Keratinocyte (primary cell): ENCODE measurements around the gene MAPK13. TPM values are rescaled to one million over a fixed set of nuclear protein-coding genes. Genes with fewer than 3 reads are reported as not detected.

Source experiments
- DNase-seq: peaks from one replicate; pipeline ENCODE4 v3.0.0-alpha.2; 2011; ENCODE audit warnings: low read depth, missing footprints, low spot score
- FAIRE-seq: peaks from 2 replicates; lab custom pipeline; 2011; peaks lifted over from hg19 to GRCh38; lab: Jason Lieb, UNC
- H2AFZ ChIP-seq: 2 replicates; pipeline ENCODE4 v1.6.0; 2012; ENCODE audit warnings: low read length, control low read depth, inconsistent platforms; ENCODE audit not compliant: control insufficient read depth
- H3K27ac ChIP-seq: 2 replicates; pipeline ENCODE4 v1.5.1; 2011; ENCODE audit warnings: low read length; ENCODE audit not compliant: control insufficient read depth, insufficient read depth
- H3K27me3 ChIP-seq: 3 replicates; pipeline ENCODE4 v1.6.0; 2011; ENCODE audit warnings: low read length; ENCODE audit not compliant: control insufficient read depth, insufficient read depth; ENCODE audit errors: extremely low read depth
- H3K36me3 ChIP-seq, 2 experiments: 2 replicates in 1 of 2; 3 replicates in 1 of 2; pipeline ENCODE4 v1.5.1; 2011; ENCODE audit warnings: low read length in 2 of 2, mild to moderate bottlenecking in 1 of 2; ENCODE audit not compliant: control insufficient read depth in 2 of 2, insufficient read depth in 2 of 2; ENCODE audit errors: extremely low read depth in 1 of 2
- H3K4me1 ChIP-seq: 3 replicates; pipeline ENCODE4 v1.5.1; 2011; ENCODE audit warnings: low read length; ENCODE audit not compliant: control insufficient read depth, insufficient read depth; ENCODE audit errors: extremely low read depth
- H3K4me2 ChIP-seq: 3 replicates; pipeline ENCODE4 v1.6.0; 2011; ENCODE audit warnings: low read depth, low read length; ENCODE audit not compliant: control insufficient read depth, insufficient read depth; ENCODE audit errors: extremely low read depth
- H3K4me3 ChIP-seq, 3 experiments: fragments of 200-600 bp in 1 of 3; sonication (generic) in 1 of 3; 2 replicates in 2 of 3; 3 replicates in 1 of 3; pipeline ENCODE4 v1.5.1; 2011 to 2016; ENCODE audit warnings: low read length in 3 of 3, mild to moderate bottlenecking in 3 of 3, control low read depth in 2 of 3, inconsistent platforms in 1 of 3, low read depth in 1 of 3, mixed read lengths in 1 of 3, mixed run types in 1 of 3, moderate library complexity in 1 of 3; ENCODE audit not compliant: control insufficient read depth in 2 of 3, insufficient read depth in 2 of 3; ENCODE audit errors: extremely low read depth in 1 of 3
- H3K79me2 ChIP-seq: 2 replicates; pipeline ENCODE4 v1.6.0; 2012; ENCODE audit warnings: low read length; ENCODE audit not compliant: control insufficient read depth, insufficient read depth
- H3K9ac ChIP-seq: 3 replicates; pipeline ENCODE4 v1.6.0; 2011; ENCODE audit warnings: low read length; ENCODE audit not compliant: control insufficient read depth, insufficient read depth; ENCODE audit errors: extremely low read depth
- H3K9me1 ChIP-seq: 3 replicates; pipeline ENCODE4 v1.6.0; 2011; ENCODE audit warnings: low read length; ENCODE audit not compliant: control insufficient read depth, insufficient read depth; ENCODE audit errors: extremely low read depth
- H3K9me3 ChIP-seq: 2 replicates; pipeline ENCODE4 v1.5.1; 2012; ENCODE audit warnings: low read depth, low read length; ENCODE audit not compliant: control insufficient read depth
- H4K20me1 ChIP-seq: 3 replicates; pipeline ENCODE4 v1.6.0; 2011; ENCODE audit warnings: low read length; ENCODE audit not compliant: control insufficient read depth, insufficient read depth; ENCODE audit errors: extremely low read depth
- CTCF ChIP-seq, 3 experiments: IDR thresholded peaks in 1 of 3; conservative IDR thresholded peaks in 1 of 3; optimal IDR thresholded peaks in 1 of 3; 2 replicates in 2 of 3; 3 replicates in 1 of 3; pipeline versions ENCODE3 to v1.5.1; 2011; ENCODE audit warnings: low read length in 3 of 3, mild to moderate bottlenecking in 3 of 3, moderate library complexity in 2 of 3, control low read depth in 1 of 3, inconsistent platforms in 1 of 3; ENCODE audit not compliant: insufficient read depth in 2 of 3; ENCODE audit errors: extremely low read depth in 1 of 3
- EZH2 ChIP-seq: IDR thresholded peaks from one replicate; pipeline ENCODE4 v1.6.1; 2012; ENCODE audit warnings: inconsistent platforms, mild to moderate bottlenecking, low read length, moderate library complexity
- dilution Hi-C: fragments of 300-500 bp; cut with MboI; formaldehyde crosslinking; loops from one replicate; pipeline ENCODE4 v1.7.0; 2020; ENCODE audit warnings: low sequenced_read_pairs; ENCODE audit not compliant: extremely low pct_ligation_motif_present
- polyA plus RNA-seq, 5 experiments: library from polyadenylated mRNA; depleted of rRNA in 3 of 5; stranded (reverse) in 3 of 5; stranded (forward) in 1 of 5; unstranded in 1 of 5; fragments of >200 nt; gene quantifications; 1 replicate in 1 of 5; 2 replicates in 3 of 5; 3 replicates in 1 of 5; pipeline versions ENCODE4 v1.2.1 to v1.2.3, GENCODE V29; 2011 to 2012; ENCODE audit warnings: missing spikeins in 2 of 5, low read depth in 1 of 5, low replicate concordance in 1 of 5

The MAPK13 gene
- polyA plus RNA-seq, 1 donor (not counting 4 experiments of a cell fraction or from before 2014, with no cell fraction given): 19.3 TPM

- no peak overlapping the region for H2AFZ ChIP-seq
- H3K27me3 ChIP-seq: no peaks in the 10 kb centered on the region
- H3K9me3 ChIP-seq: no peaks in the 10 kb centered on the region
- dilution Hi-C loops: no loop called here
- no peak overlapping the region for H3K4me2 ChIP-seq
- TF ChIP-seq CTCF (optimal IDR thresholded peaks at IDR 0.05 in 1 of 3, IDR thresholded peaks at IDR 0.05 in 1 of 3, conservative IDR thresholded peaks at IDR 0.05 in 1 of 3; ENCODE audit: extremely low read depth in 1 of 3, insufficient read depth in 2 of 3, low read length in 3 of 3): no peak
- no peak for TF ChIP-seq EZH2
- H3K9ac ChIP-seq: no peak overlapping the region
- no peak overlapping the region for H3K27ac ChIP-seq
- no peaks in the 10 kb centered on the region for H3K9me1 ChIP-seq
- no peak for DNase-seq
- no peaks in the 10 kb centered on the region for H3K79me2 ChIP-seq
- H3K4me3 ChIP-seq: no peak overlapping the region
- peaks cover 0 to 27% of the 10 kb centered on the region in 2 experiments for H3K36me3 ChIP-seq
- no peak for FAIRE-seq
- H4K20me1 ChIP-seq: no peaks in the 10 kb centered on the region
- H3K4me1 ChIP-seq: peaks cover 18% of the 10 kb centered on the region
These were observed 5.7 kb downstream of the MAPK13 start for GRCh38 chr6:36136034-36136433.

GRCh38 chr6:36136551-36136950, 6.2 kb downstream of the MAPK13 start:
- H3K9me3 ChIP-seq: no peaks in the 10 kb centered on the region
- no peaks in the 10 kb centered on the region for H4K20me1 ChIP-seq
- no peak for FAIRE-seq
- H3K4me3 ChIP-seq: no peak overlapping the region
- H3K9me1 ChIP-seq: no peaks in the 10 kb centered on the region
- H3K9ac ChIP-seq: no peak overlapping the region
- no peaks in the 10 kb centered on the region for H3K27me3 ChIP-seq
- dilution Hi-C loops: no loop called here
- H3K4me2 ChIP-seq: no peak overlapping the region
- TF ChIP-seq CTCF (optimal IDR thresholded peaks at IDR 0.05 in 1 of 3, IDR thresholded peaks at IDR 0.05 in 1 of 3, conservative IDR thresholded peaks at IDR 0.05 in 1 of 3; ENCODE audit: extremely low read depth in 1 of 3, insufficient read depth in 2 of 3, low read length in 3 of 3) (no peak), EZH2 (no peak)
- peaks cover 13% of the 10 kb centered on the region for H3K4me1 ChIP-seq
- no peak overlapping the region for H3K27ac ChIP-seq
- DNase-seq: no peak
- H3K36me3 ChIP-seq: peaks cover 0 to 27% of the 10 kb centered on the region in 2 experiments
- H2AFZ ChIP-seq: no peak overlapping the region
- no peaks in the 10 kb centered on the region for H3K79me2 ChIP-seq
